ENCODE results near the gene PCIF1. TPM values are rescaled to one million over a fixed set of nuclear protein-coding genes. Genes with fewer than 3 reads are reported as not detected.
"Not testable (repeated sequence)": the region's sequence is repeated elsewhere in the genome, so short reads cannot be mapped to it uniquely, and the experiment has no call there.

PCIF1 gene
- total and polyA plus RNA-seq, 8 donors: 21.0 to 41.4 (median 27.3) TPM

DNA sequence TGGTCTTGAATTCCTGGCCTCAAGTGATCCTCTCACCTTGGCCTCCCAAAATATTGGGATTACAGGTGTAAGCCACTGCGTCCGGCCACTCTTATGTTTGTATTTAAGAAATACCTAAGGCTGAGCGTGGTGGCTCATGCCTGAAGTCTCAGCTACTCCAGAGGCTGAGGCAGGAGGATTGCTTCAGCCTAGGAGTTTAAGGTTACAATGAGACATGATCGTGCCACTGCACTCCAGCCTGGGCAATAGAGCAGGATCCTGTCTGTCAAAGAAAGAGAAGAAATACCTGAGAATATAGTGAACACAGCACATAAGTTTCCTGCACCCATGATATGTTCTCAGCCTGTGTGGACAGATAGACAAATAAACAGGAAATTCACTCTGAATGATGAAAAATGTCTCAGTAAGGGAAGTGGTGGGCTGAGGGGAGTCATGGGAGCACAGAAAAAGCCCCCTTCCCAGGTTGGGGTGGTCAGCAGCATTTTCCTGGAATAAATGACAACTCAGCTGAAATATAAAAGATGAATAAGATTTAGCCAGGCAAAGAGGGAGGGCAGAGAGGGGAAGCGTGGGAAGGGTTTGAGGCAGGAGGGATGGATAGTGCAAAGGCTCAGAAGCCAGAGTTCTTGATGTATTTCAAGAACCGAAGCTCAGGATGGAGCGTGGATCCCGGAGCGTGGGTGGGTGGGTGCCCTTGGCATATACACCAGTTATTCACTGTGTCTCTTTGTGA, 60.4 kb downstream of the PCIF1 start:
- no peaks in the 10 kb centered on the region for H3K9me3 ChIP-seq
- intact Hi-C loops (cut with DNase I; ENCODE audit: low total_unique reads): no loop called here
- no peak overlapping the region for H3K4me3 ChIP-seq
- no peak for DNase-seq
- H3K36me3 ChIP-seq: no peaks in the 10 kb centered on the region
- 52 to 67% (median 63%) methylated on average over 9 of the region's 9 CpGs for WGBS, 5 donors
- H3K27me3 ChIP-seq: peaks cover 0 to 97% (median 6%) of the 10 kb centered on the region in 3 donors
- H3K27ac ChIP-seq: no peak overlapping the region
- H3K4me1 ChIP-seq: peaks cover 0 to 6% (median 0%) of the 10 kb centered on the region in 4 donors
- TF ChIP-seq EP300 (IDR thresholded peaks at IDR 0.05): no peak
- no peak for TF ChIP-seq POLR2A (IDR thresholded peaks at IDR 0.05)
- TF ChIP-seq POLR2AphosphoS5 (IDR thresholded peaks at IDR 0.05): no peak
- TF ChIP-seq, protein P1, sequence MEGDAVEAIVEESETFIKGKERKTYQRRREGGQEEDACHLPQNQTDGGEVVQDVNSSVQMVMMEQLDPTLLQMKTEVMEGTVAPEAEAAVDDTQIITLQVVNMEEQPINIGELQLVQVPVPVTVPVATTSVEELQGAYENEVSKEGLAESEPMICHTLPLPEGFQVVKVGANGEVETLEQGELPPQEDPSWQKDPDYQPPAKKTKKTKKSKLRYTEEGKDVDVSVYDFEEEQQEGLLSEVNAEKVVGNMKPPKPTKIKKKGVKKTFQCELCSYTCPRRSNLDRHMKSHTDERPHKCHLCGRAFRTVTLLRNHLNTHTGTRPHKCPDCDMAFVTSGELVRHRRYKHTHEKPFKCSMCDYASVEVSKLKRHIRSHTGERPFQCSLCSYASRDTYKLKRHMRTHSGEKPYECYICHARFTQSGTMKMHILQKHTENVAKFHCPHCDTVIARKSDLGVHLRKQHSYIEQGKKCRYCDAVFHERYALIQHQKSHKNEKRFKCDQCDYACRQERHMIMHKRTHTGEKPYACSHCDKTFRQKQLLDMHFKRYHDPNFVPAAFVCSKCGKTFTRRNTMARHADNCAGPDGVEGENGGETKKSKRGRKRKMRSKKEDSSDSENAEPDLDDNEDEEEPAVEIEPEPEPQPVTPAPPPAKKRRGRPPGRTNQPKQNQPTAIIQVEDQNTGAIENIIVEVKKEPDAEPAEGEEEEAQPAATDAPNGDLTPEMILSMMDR (IDR thresholded peaks at IDR 0.05): no peak

DNA sequence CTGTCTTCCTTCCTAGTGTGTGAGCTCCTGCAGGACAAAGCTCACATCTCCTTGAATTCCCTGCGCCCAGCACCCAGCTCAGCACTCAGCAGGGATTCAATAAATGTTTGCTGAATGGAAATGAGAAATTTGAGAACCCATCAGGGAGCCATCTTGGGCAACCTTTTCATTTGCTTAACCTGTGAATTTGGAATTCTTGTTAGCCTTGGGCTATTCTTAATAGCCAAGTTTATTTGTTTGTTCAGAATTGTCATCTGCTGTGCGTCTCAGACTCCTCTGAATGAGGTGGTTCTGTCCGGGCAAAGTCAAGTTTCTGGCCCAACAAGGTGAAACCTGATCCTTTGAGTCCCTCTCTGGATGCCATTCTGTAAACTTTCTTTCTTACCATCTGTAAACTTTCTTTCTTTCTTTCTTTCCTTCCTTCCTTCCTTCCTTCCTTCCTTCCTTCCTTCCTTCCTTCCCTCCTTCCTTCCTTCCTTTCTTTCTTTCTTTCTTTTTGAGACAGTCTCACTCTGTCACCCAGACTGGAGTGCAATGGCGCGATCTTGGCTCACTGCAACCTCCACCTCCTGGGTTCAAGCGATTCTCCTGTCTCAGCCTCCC, 61.1 kb downstream of the PCIF1 start:
- 63 to 70% (median 65%) methylated on average over 6 of the region's 6 CpGs for WGBS, 5 donors
- Histone ChIP-seq H3K27me3 (peaks cover 0 to 97% (median 6%) of the 10 kb centered on the region in 3 donors), H3K4me1 (peaks cover 0 to 13% (median 0%) of the 10 kb centered on the region in 4 donors)
- DNase-seq; intact Hi-C loops (cut with DNase I; ENCODE audit: low total_unique reads); H3K9me3 ChIP-seq; H3K4me3 ChIP-seq; H3K27ac ChIP-seq; H3K36me3 ChIP-seq: not testable (repeated sequence)

DNA sequence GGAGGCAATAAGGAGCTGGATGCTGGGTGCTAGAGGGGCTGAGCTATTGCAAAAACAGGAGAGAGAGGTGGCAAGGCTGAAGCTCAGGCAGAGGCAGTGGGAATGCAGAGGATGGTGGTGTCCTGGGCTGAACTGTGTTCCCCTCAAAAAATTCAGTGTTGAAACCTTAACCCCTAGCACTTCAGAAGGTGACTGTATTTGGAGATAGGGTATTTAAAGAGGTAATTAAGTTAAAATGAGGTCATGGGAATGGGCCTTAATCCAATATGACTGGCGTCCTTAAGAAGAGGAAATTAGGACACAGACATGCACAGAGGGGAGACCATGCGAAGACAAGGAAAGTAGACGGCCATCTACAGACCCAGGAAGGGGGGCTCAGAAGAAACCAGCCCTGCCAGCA, 62.7 kb downstream of the PCIF1 start:
- 27 to 45% (median 38%) methylated on average over 3 of the region's 3 CpGs for WGBS, 5 donors
- intact Hi-C loops (cut with DNase I; ENCODE audit: low total_unique reads): no loop called here
- H3K9me3 ChIP-seq: no peaks in the 10 kb centered on the region
- peaks cover 0 to 98% (median 6%) of the 10 kb centered on the region in 3 donors for H3K27me3 ChIP-seq
- H3K36me3 ChIP-seq: no peaks in the 10 kb centered on the region
- TF ChIP-seq EP300 (IDR thresholded peaks at IDR 0.05): no peak
- TF ChIP-seq, protein P1 (IDR thresholded peaks at IDR 0.05): no peak
- no peak for TF ChIP-seq POLR2A (IDR thresholded peaks at IDR 0.05)
- no peak for TF ChIP-seq POLR2AphosphoS5 (IDR thresholded peaks at IDR 0.05)
- no peak overlapping the region for H3K27ac ChIP-seq
- no peak overlapping the region for H3K4me3 ChIP-seq
- no peak for DNase-seq
- H3K4me1 ChIP-seq: peaks cover 0 to 23% (median 0%) of the 10 kb centered on the region in 4 donors

Other genes starting within 250 kb of the PCIF1 start
- not detected for gene WFDC13, start 232.6 kb upstream of the PCIF1 start, total RNA-seq
- gene WFDC13, start 232.6 kb upstream of the PCIF1 start, polyA plus RNA-seq: not detected
- 1 to 10 TPM in 1 of 5 donors, not detected in 4; 4.3 TPM for gene WFDC10B, start 229.7 kb upstream of the PCIF1 start, total RNA-seq
- gene WFDC10B, start 229.7 kb upstream of the PCIF1 start, polyA plus RNA-seq: 1 to 10 TPM in 1 of 3 donors, not detected in 2; 1.6 TPM
- gene SPINT4, start 212.3 kb upstream of the PCIF1 start, total RNA-seq: not detected
- gene SPINT4, start 212.3 kb upstream of the PCIF1 start, polyA plus RNA-seq: not detected
- 1 to 10 TPM in 1 of 5 donors, not detected in 4; 2.8 TPM for gene WFDC3, start 142.8 kb upstream of the PCIF1 start, total RNA-seq
- gene WFDC3, start 142.8 kb upstream of the PCIF1 start, polyA plus RNA-seq: 10 to 100 TPM in 1 of 3 donors, 1 to 10 TPM in 2; 1.7 to 18.8 (median 9.2) TPM
- gene DNTTIP1, start 142.7 kb upstream of the PCIF1 start, total RNA-seq: 10 to 100 TPM in 4 of 5 donors, 1 to 10 TPM in 1; 9.6 to 76.8 (median 34.1) TPM
- 10 to 100 TPM; 27.2 to 56.8 (median 43.0) TPM for gene DNTTIP1, start 142.7 kb upstream of the PCIF1 start, polyA plus RNA-seq
- 10 to 100 TPM in 4 of 5 donors, not detected in 1; 10.5 to 37.5 (median 13.4) TPM for gene UBE2C, start 122.0 kb upstream of the PCIF1 start, total RNA-seq
- 10 to 100 TPM; 13.1 to 72.2 (median 39.0) TPM for gene UBE2C, start 122.0 kb upstream of the PCIF1 start, polyA plus RNA-seq
- 1 to 10 TPM in 1 of 5 donors, not detected in 4; 4.9 TPM for gene TNNC2, start 107.4 kb upstream of the PCIF1 start, total RNA-seq
- 10 to 100 TPM in 1 of 3 donors, 1 to 10 TPM in 1, not detected in 1; 3.0 to 12.4 TPM for gene TNNC2, start 107.4 kb upstream of the PCIF1 start, polyA plus RNA-seq
- 100 to 1,000 TPM in 1 of 5 donors, 10 to 100 TPM in 4; 20.4 to 120 (median 48.3) TPM for gene SNX21, start 100.9 kb upstream of the PCIF1 start, total RNA-seq
- 10 to 100 TPM; 15.2 to 23.5 (median 16.7) TPM for gene SNX21, start 100.9 kb upstream of the PCIF1 start, polyA plus RNA-seq
- gene ACOT8, start 77.3 kb upstream of the PCIF1 start, total RNA-seq: 100 to 1,000 TPM in 3 of 5 donors, 10 to 100 TPM in 2; 26.6 to 216 (median 131) TPM
- 10 to 100 TPM; 36.8 to 63.7 (median 58.3) TPM for gene ACOT8, start 77.3 kb upstream of the PCIF1 start, polyA plus RNA-seq
- gene ZSWIM3, start 77.1 kb upstream of the PCIF1 start, total RNA-seq: 1 to 10 TPM in 2 of 5 donors, under 1 TPM in 2, not detected in 1; 0.87 to 2.3 (median 1.6) TPM
- 1 to 10 TPM; 1.4 to 2.1 (median 1.8) TPM for gene ZSWIM3, start 77.1 kb upstream of the PCIF1 start, polyA plus RNA-seq
- 10 to 100 TPM in 2 of 5 donors, 1 to 10 TPM in 3; 2.3 to 13.4 (median 3.8) TPM for gene ZSWIM1, start 53.5 kb upstream of the PCIF1 start, total RNA-seq
- gene ZSWIM1, start 53.5 kb upstream of the PCIF1 start, polyA plus RNA-seq: 1 to 10 TPM; 1.7 to 3.4 (median 3.4) TPM
- gene SPATA25, start 47.1 kb upstream of the PCIF1 start, total RNA-seq: 10 to 100 TPM in 2 of 5 donors, 1 to 10 TPM in 1, not detected in 2; 4.2 to 15.5 (median 13.9) TPM
- under 1 TPM in 2 of 3 donors, not detected in 1; 0.50 to 0.85 TPM for gene SPATA25, start 47.1 kb upstream of the PCIF1 start, polyA plus RNA-seq
- 10 to 100 TPM in 2 of 5 donors, 1 to 10 TPM in 2, not detected in 1; 3.9 to 29.9 (median 9.6) TPM for gene NEURL2, start 43.5 kb upstream of the PCIF1 start, total RNA-seq
- gene NEURL2, start 43.5 kb upstream of the PCIF1 start, polyA plus RNA-seq: 1 to 10 TPM; 3.3 to 3.8 (median 3.7) TPM
- 100 to 1,000 TPM in 3 of 5 donors, 10 to 100 TPM in 2; 29.9 to 292 (median 132) TPM for gene CTSA, start 43.3 kb upstream of the PCIF1 start, total RNA-seq
- gene CTSA, start 43.3 kb upstream of the PCIF1 start, polyA plus RNA-seq: 10 to 100 TPM; 30.1 to 66.9 (median 48.4) TPM
- 100 to 1,000 TPM in 2 of 5 donors, 10 to 100 TPM in 3; 22.0 to 313 (median 70.1) TPM for gene PLTP, start 22.5 kb upstream of the PCIF1 start, total RNA-seq
- 10 to 100 TPM; 51.5 to 58.6 (median 53.2) TPM for gene PLTP, start 22.5 kb upstream of the PCIF1 start, polyA plus RNA-seq
- gene ZNF335, start 37.5 kb downstream of the PCIF1 start, total RNA-seq: 10 to 100 TPM in 4 of 5 donors, 1 to 10 TPM in 1; 8.3 to 72.3 (median 38.5) TPM
- 10 to 100 TPM in 1 of 3 donors, 1 to 10 TPM in 2; 7.2 to 12.0 (median 9.3) TPM for gene ZNF335, start 37.5 kb downstream of the PCIF1 start, polyA plus RNA-seq
- 1 to 10 TPM in 2 of 5 donors, not detected in 3; 1.3 to 5.1 TPM for gene MMP9, start 74.2 kb downstream of the PCIF1 start, total RNA-seq
- 1 to 10 TPM in 2 of 3 donors, under 1 TPM in 1; 0.31 to 1.9 (median 1.2) TPM for gene MMP9, start 74.2 kb downstream of the PCIF1 start, polyA plus RNA-seq
- gene SLC12A5, start 94.5 kb downstream of the PCIF1 start, total RNA-seq: 1 to 10 TPM in 1 of 5 donors, not detected in 4; 1.3 TPM
- gene SLC12A5, start 94.5 kb downstream of the PCIF1 start, polyA plus RNA-seq: 1 to 10 TPM in 2 of 3 donors, under 1 TPM in 1; 0.93 to 6.2 (median 5.5) TPM
- 10 to 100 TPM in 2 of 5 donors, 1 to 10 TPM in 3; 4.3 to 58.9 (median 9.5) TPM for gene NCOA5, start 155.3 kb downstream of the PCIF1 start, total RNA-seq
- gene NCOA5, start 155.3 kb downstream of the PCIF1 start, polyA plus RNA-seq: 10 to 100 TPM; 11.2 to 17.7 (median 11.6) TPM
- 10 to 100 TPM in 1 of 5 donors, 1 to 10 TPM in 3, not detected in 1; 2.8 to 18.7 (median 4.4) TPM for gene CD40, start 183.6 kb downstream of the PCIF1 start, total RNA-seq
- gene CD40, start 183.6 kb downstream of the PCIF1 start, polyA plus RNA-seq: 10 to 100 TPM in 1 of 3 donors, 1 to 10 TPM in 2; 5.2 to 19.9 (median 8.4) TPM